NOMO-1 (cell line): ENCODE data around the gene FOXK2.
"Not testable (repeated sequence)": the region's sequence is repeated elsewhere in the genome, so short reads cannot be mapped to it uniquely, and the experiment has no call there.

Source experiments
- DNase-seq, 2 experiments: peaks; one replicate each; lab custom pipeline; 2025; ENCODE audit not compliant: unreplicated experiment in 2 of 2; lab: John Stamatoyannopoulos, UW

The FOXK2 gene

DNA sequence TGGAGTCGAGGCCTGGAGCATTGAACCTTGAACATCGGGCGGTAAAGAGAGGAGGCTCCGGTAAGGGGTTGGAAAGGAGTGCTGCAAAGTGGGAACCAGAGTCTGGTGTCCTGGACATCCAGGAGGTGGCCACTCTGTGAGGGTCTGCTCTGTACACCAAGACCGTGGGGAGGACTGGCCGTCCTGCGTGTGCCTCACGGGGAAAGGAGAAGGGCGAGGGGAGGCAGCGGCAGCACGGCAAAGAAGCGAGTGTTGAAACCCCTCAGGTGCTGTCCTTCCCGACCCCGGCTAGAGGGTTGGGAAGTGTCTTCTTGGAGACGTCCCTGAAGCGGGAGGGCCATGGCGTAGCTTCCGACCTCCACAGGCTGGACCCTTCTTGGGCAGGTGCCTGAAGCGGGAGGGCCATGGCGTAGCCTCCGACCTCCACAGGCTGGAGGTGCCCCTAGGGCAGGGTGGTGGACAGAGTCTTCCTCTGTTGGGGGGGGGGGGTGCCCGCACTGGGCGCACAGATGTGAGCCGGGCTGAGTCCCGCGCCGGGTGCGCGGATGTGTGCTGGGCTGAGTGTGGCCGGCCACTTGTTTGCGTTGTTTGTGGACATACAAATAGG lies 42.0 kb downstream of the FOXK2 start:
- no peak for DNase-seq

- not testable (repeated sequence) for DNase-seq
These were observed 43.2 kb downstream of the FOXK2 start for GRCh38 chr17:82562718-82563220.

GRCh38 chr17:82563318-82563717 lies 43.8 kb downstream of the FOXK2 start:
- DNase-seq = no peak

DNA sequence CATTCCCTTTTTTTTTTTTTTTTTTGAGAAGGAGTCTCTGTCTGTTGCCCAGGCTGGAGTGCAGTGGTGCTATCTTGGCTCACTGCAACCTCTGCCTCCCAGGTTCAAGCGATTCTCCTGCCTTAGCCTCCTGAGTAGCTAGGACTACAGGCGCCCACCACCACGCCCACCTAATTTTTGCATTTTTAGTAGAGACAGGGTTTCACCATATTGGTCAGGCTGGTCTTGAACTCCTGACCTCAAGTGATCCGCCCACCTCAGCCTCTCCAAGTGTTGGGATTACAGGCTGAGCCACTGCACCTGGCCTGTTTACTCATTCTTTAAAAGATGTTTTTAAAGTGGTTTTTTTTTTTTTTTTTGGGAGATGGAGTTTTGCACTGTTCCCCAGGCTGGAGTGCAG lies 44.2 kb downstream of the FOXK2 start:
- not testable (repeated sequence) for DNase-seq

GRCh38 chr17:82564241-82564640 lies 44.7 kb downstream of the FOXK2 start:
- DNase-seq = no peak

DNA sequence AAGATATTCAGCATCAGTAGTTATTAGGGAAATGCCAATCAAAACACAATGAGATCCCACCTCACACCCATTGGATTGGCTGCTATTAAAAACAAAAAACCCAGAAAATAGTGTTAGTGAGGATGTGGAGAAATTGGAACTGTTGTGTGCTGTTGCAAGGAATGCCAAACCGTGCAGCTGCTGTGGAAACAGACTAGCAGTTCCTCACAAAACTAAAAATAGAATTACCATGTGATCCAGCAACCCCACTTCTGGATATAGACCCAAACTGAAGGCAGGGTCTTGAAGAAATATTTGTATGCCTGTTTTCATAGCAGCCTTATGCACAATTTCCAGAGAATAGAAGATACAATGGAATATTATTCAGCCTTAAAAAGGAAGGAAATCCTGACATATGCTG lies 46.0 kb downstream of the FOXK2 start:
- no peak for DNase-seq

GRCh38 chr17:82566129-82566960 lies 46.8 kb downstream of the FOXK2 start:
- no peak for DNase-seq

- no peak for DNase-seq
These were observed 47.8 kb downstream of the FOXK2 start for GRCh38 chr17:82567286-82567685.

GRCh38 chr17:82568997-82569393 lies 49.5 kb downstream of the FOXK2 start:
- DNase-seq = no peak

DNA sequence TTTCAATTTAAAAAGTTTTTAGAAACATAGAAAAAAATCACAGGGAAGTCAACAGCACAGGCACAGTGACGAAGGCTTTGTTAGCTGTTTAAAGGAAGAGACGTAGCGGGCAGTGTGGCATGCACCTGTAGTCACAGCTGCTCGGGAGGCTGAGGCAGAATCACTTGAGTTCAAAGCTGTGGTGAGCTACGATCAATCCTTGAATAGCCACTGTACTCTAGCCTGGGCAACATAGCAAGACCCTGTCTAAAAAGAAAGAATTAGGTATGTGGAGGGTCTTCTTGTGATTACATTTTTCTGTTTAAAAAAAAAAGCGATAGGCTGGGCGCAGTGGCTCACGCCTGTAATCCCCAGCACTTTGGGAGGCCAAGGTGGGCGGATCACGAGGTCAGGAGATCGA lies 50.1 kb downstream of the FOXK2 start:
- no peak for DNase-seq

DNA sequence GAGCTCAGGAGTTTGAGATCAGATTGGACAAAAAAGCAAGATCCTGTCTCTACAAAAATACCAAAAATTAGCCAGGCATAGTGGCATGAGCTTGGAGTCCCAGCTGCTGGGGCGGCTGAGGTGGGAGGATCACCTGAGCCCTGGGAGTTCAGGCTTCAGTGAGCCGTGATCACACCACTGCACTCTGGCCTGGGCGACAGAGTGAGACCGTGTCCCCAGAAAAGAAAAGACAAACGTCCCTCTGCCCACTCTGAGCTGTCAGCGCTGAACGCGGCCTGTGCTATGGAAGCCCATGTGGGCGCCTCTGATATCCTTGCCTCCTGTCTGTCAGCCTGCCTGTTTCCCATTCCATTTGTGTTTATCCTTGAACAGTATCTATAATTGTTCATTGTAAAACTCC lies 50.7 kb downstream of the FOXK2 start:
- DNase-seq = no peak

DNA sequence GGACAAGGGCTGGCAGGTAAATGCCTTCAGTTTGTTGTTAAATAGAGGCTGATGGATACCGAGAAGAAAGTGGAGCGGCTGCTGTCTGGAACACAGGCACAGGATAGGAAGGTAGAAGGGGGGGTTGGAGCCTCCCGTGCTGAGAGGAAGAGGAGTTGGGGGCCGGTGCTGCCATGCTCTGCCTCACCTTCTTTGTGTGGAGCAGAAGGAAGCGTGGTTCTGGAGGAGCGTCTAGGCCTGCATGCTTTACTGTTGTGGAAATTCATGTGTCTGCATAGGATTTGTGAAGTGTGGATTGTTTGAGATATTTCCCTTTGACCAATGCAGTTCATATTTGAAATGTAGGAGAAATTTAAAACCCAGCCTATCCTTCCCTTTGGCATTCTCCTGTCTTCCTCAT lies 52.3 kb downstream of the FOXK2 start:
- DNase-seq = no peak

- DNase-seq = no peak
These were observed 54.5 kb downstream of the FOXK2 start for GRCh38 chr17:82574041-82574440.

GRCh38 chr17:82575581-82576221 lies 56.2 kb downstream of the FOXK2 start:
- not testable (repeated sequence) for DNase-seq

DNA sequence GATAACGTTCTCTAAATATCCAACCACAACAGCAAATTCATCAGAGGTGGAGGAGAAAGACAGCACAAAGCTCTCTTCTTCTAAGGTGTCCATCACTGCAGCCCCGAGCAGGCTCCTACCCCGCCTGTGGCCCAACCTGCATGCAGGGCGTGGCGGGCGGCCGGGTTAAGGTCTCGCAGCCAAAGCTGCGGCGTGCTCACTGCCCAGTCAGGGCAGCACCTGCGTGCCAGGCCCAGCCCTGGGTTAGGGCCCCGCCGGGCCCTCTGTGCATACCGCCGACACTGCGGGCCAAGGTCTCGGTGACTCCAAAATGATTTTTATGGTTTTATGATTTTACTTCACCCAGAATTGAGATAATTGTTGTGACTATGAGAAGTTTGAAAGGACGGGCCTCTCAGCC lies 57.8 kb downstream of the FOXK2 start:
- DNase-seq = no peak

DNA sequence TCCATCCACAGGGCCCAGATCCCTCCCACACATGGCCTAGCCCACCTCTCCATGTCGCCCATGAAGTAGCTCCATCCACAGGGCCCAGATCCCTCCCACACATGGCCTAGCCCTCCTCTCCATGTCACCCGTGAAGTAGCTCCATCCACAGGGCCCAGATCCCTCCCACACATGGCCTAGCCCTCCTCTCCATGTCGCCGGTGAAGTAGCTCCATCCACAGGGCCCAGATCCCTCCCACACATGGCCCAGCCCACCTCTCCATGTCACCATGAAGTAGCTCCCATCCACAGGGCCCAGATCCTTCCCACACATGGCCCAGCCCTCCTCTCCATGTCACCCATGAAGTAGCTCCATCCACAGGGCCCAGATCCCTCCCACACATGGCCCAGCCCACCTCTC lies 60.4 kb downstream of the FOXK2 start:
- not testable (repeated sequence) for DNase-seq

- DNase-seq = no peak
These were observed 62.7 kb downstream of the FOXK2 start for GRCh38 chr17:82582213-82582612.

DNA sequence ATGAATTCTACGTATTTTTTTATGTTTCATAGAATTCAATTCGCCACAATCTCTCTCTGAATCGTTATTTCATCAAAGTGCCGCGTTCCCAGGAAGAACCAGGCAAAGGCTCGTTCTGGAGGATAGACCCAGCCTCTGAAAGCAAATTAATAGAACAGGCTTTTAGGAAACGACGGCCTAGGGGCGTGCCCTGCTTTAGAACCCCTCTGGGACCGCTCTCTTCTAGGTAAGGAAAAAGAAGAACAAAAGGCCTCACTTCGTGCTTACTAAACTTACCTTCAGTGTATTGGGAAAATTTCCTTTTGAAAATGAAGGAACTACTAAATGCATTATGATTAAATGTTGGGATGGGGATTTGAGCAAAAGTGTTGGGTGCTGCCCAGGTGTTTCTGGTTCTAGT lies 63.2 kb downstream of the FOXK2 start:
- DNase-seq = no peak

DNA sequence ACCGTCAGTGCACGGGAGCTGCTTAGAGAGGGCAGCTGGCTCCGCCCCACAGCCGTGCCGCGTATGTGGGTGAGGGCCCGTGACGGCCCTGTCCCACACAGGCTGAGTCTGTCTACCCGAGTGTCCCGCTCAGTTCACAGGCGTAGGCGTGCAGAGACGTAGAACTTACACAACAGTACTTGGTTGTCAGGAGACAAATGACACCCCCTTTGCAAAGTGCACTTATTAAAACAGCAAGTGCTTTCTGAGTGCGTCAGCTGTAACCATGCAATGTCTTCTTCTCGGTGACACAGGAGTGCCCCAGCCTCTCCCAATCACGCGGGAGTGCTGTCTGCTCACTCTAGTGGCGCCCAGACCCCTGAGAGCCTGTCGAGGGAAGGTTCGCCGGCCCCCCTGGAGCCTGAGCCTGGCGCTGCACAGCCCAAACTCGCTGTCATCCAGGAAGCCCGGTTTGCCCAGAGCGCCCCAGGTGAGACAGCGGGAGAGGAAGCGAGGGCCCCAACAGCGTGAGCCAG lies 64.2 kb downstream of the FOXK2 start:
- DNase-seq = no peak

- DNase-seq = not testable (repeated sequence)
These were observed 66.5 kb downstream of the FOXK2 start for GRCh38 chr17:82585935-82586575.
